Stimulated activated CD4-positive, alpha-beta T cell treated with anti-CD3 and anti-CD28 coated beads, Interleukin-1b, Interleukin-23, amount 100 ng/mL, for 4 hours (primary cell): ENCODE results near the gene ZNF660.
"Not testable (repeated sequence)": the region's sequence is repeated elsewhere in the genome, so short reads cannot be mapped to it uniquely, and the experiment has no call there.

ENCODE experiments used
- DNase-seq, 2 donors: peaks; one replicate each; pipeline ENCODE4 v3.0.0-alpha.2; 2020; ENCODE audit warnings: low read depth in 2 of 2

The ZNF660 gene

GRCh38 chr3:44584646-44585501 is at the start of gene ZNF660:
Gene ZNF660 (plus strand): TSS chr3:44584964. CDS start chr3:44594194, 9,230 bp downstream.
- no peak for DNase-seq

- no peak for DNase-seq
These were observed 49.4 kb upstream of the ZNF660 start for GRCh38 chr3:44535364-44535763.

- not testable (repeated sequence) for DNase-seq
These were observed 40.0 kb upstream of the ZNF660 start for GRCh38 chr3:44544811-44545210.

GRCh38 chr3:44554626-44555592 is 29.9 kb upstream of the ZNF660 start, which contains the start of gene ZKSCAN7:
Gene ZKSCAN7 (plus strand): TSS chr3:44555193. CDS start chr3:44557048, 1,855 bp downstream.
- peak; percentile 18 to 45 for DNase-seq

GRCh38 chr3:44555723-44556122 is 29.0 kb upstream of the ZNF660 start:
- no peak for DNase-seq

- no peak for DNase-seq
These were observed 27.7 kb upstream of the ZNF660 start for GRCh38 chr3:44557074-44557473.

- no peak for DNase-seq
These were observed 23.7 kb upstream of the ZNF660 start for GRCh38 chr3:44561076-44561475.

- DNase-seq = no peak
These were observed 22.6 kb upstream of the ZNF660 start for GRCh38 chr3:44562147-44562546.

- DNase-seq = no peak
These were observed 16.2 kb upstream of the ZNF660 start for GRCh38 chr3:44568561-44568960.

GRCh38 chr3:44571024-44571423 is 13.7 kb upstream of the ZNF660 start:
- no peak for DNase-seq

GRCh38 chr3:44576613-44577012 is 8.2 kb upstream of the ZNF660 start:
- DNase-seq = no peak

GRCh38 chr3:44577354-44577952 is 7.3 kb upstream of the ZNF660 start:
- DNase-seq = not testable (repeated sequence)

GRCh38 chr3:44578316-44578715 is 6.4 kb upstream of the ZNF660 start:
- not testable (repeated sequence) for DNase-seq

- not testable (repeated sequence) for DNase-seq
These were observed 5.7 kb upstream of the ZNF660 start for GRCh38 chr3:44578924-44579515.

- not testable (repeated sequence) for DNase-seq
These were observed 5.0 kb upstream of the ZNF660 start for GRCh38 chr3:44579749-44580148.

GRCh38 chr3:44580971-44581370 is 3.8 kb upstream of the ZNF660 start:
- DNase-seq = not testable (repeated sequence)

GRCh38 chr3:44596621-44597020 is 11.9 kb downstream of the ZNF660 start:
- no peak for DNase-seq

- DNase-seq = no peak
These were observed 17.0 kb downstream of the ZNF660 start for GRCh38 chr3:44601749-44602148.

GRCh38 chr3:44612678-44613077 is 27.9 kb downstream of the ZNF660 start:
- no peak for DNase-seq

GRCh38 chr3:44624749-44625480 is 40.2 kb downstream of the ZNF660 start, which contains the start of gene ZNF197:
Gene ZNF197 (plus strand): TSS chr3:44625036. CDS start chr3:44629155, 4,119 bp downstream.
- DNase-seq = peak; percentile 37 to 51

GRCh38 chr3:44628716-44629115 is 44.0 kb downstream of the ZNF660 start:
- no peak for DNase-seq
